BJ (cell line): Measurements from ENCODE around the gene FSTL5. TPM values are rescaled to one million over a fixed set of nuclear protein-coding genes. Genes with fewer than 3 reads are reported as not detected.

Experiments
- CTCF ChIA-PET: fragments of 350-600 bp; formaldehyde crosslinking; extraction: SDS; loops from one replicate; lab custom pipeline; 2021; ENCODE audit warnings: antibody characterized with exemption, inconsistent platforms; lab: Yijun Ruan, JAX
- POLR2A ChIA-PET: fragments of 300-600 bp; sonication (Branson Sonifier 250); formaldehyde crosslinking; extraction: SDS; loops from one replicate; lab custom pipeline; 2021; ENCODE audit warnings: antibody characterized with exemption; lab: Charles Lee
- DNase-seq: peaks from one replicate; pipeline ENCODE4 v3.0.0-alpha.2; 2011; ENCODE audit warnings: low read depth
- H3K27me3 ChIP-seq: 2 replicates; pipeline ENCODE4 v1.6.0; 2011; ENCODE audit warnings: low read length; ENCODE audit not compliant: control insufficient read depth, insufficient read depth
- H3K36me3 ChIP-seq: 2 replicates; pipeline ENCODE4 v1.5.1; 2011; ENCODE audit warnings: low read length; ENCODE audit not compliant: control insufficient read depth, insufficient read depth
- H3K4me3 ChIP-seq: 2 replicates; pipeline ENCODE4 v1.5.1; 2011; ENCODE audit warnings: low read depth, mild to moderate bottlenecking, control low read depth, low read length
- CTCF ChIP-seq: IDR thresholded peaks from 2 replicates; pipeline ENCODE4 v1.5.1; 2011; ENCODE audit warnings: low read depth, mild to moderate bottlenecking, control low read depth, inconsistent platforms, low read length, moderate library complexity; ENCODE audit not compliant: insufficient read depth
- polyA plus RNA-seq: library from polyadenylated mRNA; depleted of rRNA; stranded (reverse); fragments of >200 nt; gene quantifications from 2 replicates; pipeline ENCODE4 v1.2.3, GENCODE V29; 2011

FSTL5 gene
- polyA plus RNA-seq, 1 experiment: not detected

- no peak for TF ChIP-seq CTCF
- ChIA-PET POLR2A (no interaction called here), CTCF (no interaction called here)
- Histone ChIP-seq H3K4me3 (no peak overlapping the region), H3K27me3 (no peaks in the 10 kb centered on the region), H3K36me3 (no peaks in the 10 kb centered on the region)
- DNase-seq: no peak
Observed at GRCh38 chr4:161540265-161540664, 623.5 kb downstream of the FSTL5 start.

- ChIA-PET CTCF (interaction anchor here (0.6 kb wide), 1 partner anchor 452 kb away, joined by 3 read pairs; no protein-coding TSS in a partner anchor), POLR2A (no interaction called here)
- Histone ChIP-seq H3K4me3 (no peak overlapping the region), H3K36me3 (no peaks in the 10 kb centered on the region), H3K27me3 (no peaks in the 10 kb centered on the region)
- DNase-seq: no peak
- TF ChIP-seq CTCF: no peak
Observed at GRCh38 chr4:161538941-161539340, 624.9 kb downstream of the FSTL5 start.

- Histone ChIP-seq H3K36me3 (no peaks in the 10 kb centered on the region), H3K4me3 (no peak overlapping the region), H3K27me3 (no peaks in the 10 kb centered on the region)
- no peak for TF ChIP-seq CTCF
- POLR2A ChIA-PET: no interaction called here
- CTCF ChIA-PET: interaction anchor here (0.6 kb wide), 1 partner anchor 9 kb away, joined by 3 read pairs; no protein-coding TSS in a partner anchor
- no peak for DNase-seq
Observed at GRCh38 chr4:161530710-161531109, 633.1 kb downstream of the FSTL5 start.

GRCh38 chr4:161525121-161525520, 638.7 kb downstream of the FSTL5 start:
- Histone ChIP-seq H3K4me3 (no peak overlapping the region), H3K27me3 (no peaks in the 10 kb centered on the region), H3K36me3 (no peaks in the 10 kb centered on the region)
- CTCF ChIA-PET: interaction anchor here (1.0 kb wide), 1 partner anchor 11 kb away, joined by 4 read pairs; no protein-coding TSS in a partner anchor
- no peak for TF ChIP-seq CTCF
- POLR2A ChIA-PET: no interaction called here
- DNase-seq: no peak

GRCh38 chr4:161522031-161522430, 641.8 kb downstream of the FSTL5 start:
- CTCF ChIA-PET: interaction anchor here (0.7 kb wide), 1 partner anchor 9 kb away, joined by 3 read pairs; no protein-coding TSS in a partner anchor
- no peaks in the 10 kb centered on the region for H3K27me3 ChIP-seq
- no peaks in the 10 kb centered on the region for H3K36me3 ChIP-seq
- no peak for DNase-seq
- POLR2A ChIA-PET: no interaction called here
- no peak for TF ChIP-seq CTCF
- no peak overlapping the region for H3K4me3 ChIP-seq
